ENCODE measurements around the gene RNF207. TPM values are rescaled to one million over a fixed set of nuclear protein-coding genes. Genes with fewer than 3 reads are reported as not detected.

Gene RNF207
- total RNA-seq, 1 donor from 2014 or later = 19.4 TPM

GRCh38 chr1:6253380-6253779 is 47.5 kb downstream of the RNF207 start:
- Histone ChIP-seq H3K36me3 (peaks cover 0 to 12% of the 10 kb centered on the region in 2 donors), H3K27ac (no peak overlapping the region), H3K27me3 (no peaks in the 10 kb centered on the region), H3K4me1 (peaks cover 1% of the 10 kb centered on the region), H3K4me3 (no peak overlapping the region), H3K9me3 (no peaks in the 10 kb centered on the region)
- intact Hi-C loops (cut with DNase I) = no loop called here
- TF ChIP-seq POLR2A (IDR thresholded peaks at IDR 0.05) (no peak), CTCF (IDR thresholded peaks at IDR 0.05) (no peak), POLR2AphosphoS5 (IDR thresholded peaks at IDR 0.05; ENCODE audit: insufficient read depth in 1 of 2, low read depth in 1 of 2) (no peak)
- DNase-seq (ENCODE audit: extremely low spot score in 2 of 2) = no peak

GRCh38 chr1:6254691-6255090 is 48.8 kb downstream of the RNF207 start:
- DNase-seq (ENCODE audit: extremely low spot score in 2 of 2) = no peak
- Histone ChIP-seq H3K27me3 (no peaks in the 10 kb centered on the region), H3K9me3 (no peaks in the 10 kb centered on the region), H3K4me1 (peaks cover 14% of the 10 kb centered on the region), H3K27ac (no peak overlapping the region), H3K4me3 (no peak overlapping the region), H3K36me3 (peaks cover 0 to 12% of the 10 kb centered on the region in 2 donors)
- intact Hi-C loops (cut with DNase I) = no loop called here
- no peak for TF ChIP-seq CTCF (IDR thresholded peaks at IDR 0.05)
- TF ChIP-seq POLR2AphosphoS5 (IDR thresholded peaks at IDR 0.05; ENCODE audit: insufficient read depth in 1 of 2, low read depth in 1 of 2) = no peak
- no peak for TF ChIP-seq POLR2A (IDR thresholded peaks at IDR 0.05)

- intact Hi-C loops (cut with DNase I) = no loop called here
- Histone ChIP-seq H3K4me3 (no peak overlapping the region), H3K9me3 (no peaks in the 10 kb centered on the region), H3K4me1 (peaks cover 25% of the 10 kb centered on the region), H3K27ac (no peak overlapping the region), H3K27me3 (no peaks in the 10 kb centered on the region), H3K36me3 (peaks cover 0 to 12% of the 10 kb centered on the region in 2 donors)
- DNase-seq (ENCODE audit: extremely low spot score in 2 of 2) = no peak
- TF ChIP-seq POLR2AphosphoS5 (IDR thresholded peaks at IDR 0.05; ENCODE audit: insufficient read depth in 1 of 2, low read depth in 1 of 2) = no peak
- no peak for TF ChIP-seq CTCF (IDR thresholded peaks at IDR 0.05)
- TF ChIP-seq POLR2A (IDR thresholded peaks at IDR 0.05) = no peak
These were observed 50.7 kb downstream of the RNF207 start for GRCh38 chr1:6256645-6257044.

- Histone ChIP-seq H3K27me3 (no peaks in the 10 kb centered on the region), H3K4me3 (no peak overlapping the region)
These were observed 51.7 kb downstream of the RNF207 start for GRCh38 chr1:6257541-6258069.

More at GRCh38 chr1:6257541-6258069, 51.7 kb downstream of the RNF207 start:
- DNase-seq (ENCODE audit: extremely low spot score in 2 of 2) = no peak
- intact Hi-C loops (cut with DNase I) = no loop called here
- Histone ChIP-seq H3K36me3 (peaks cover 0 to 12% of the 10 kb centered on the region in 2 donors), H3K27ac (no peak overlapping the region), H3K4me1 (peaks cover 33% of the 10 kb centered on the region), H3K9me3 (no peaks in the 10 kb centered on the region)
- TF ChIP-seq POLR2AphosphoS5 (IDR thresholded peaks at IDR 0.05; ENCODE audit: insufficient read depth in 1 of 2, low read depth in 1 of 2) (no peak), POLR2A (IDR thresholded peaks at IDR 0.05) (no peak), CTCF (IDR thresholded peaks at IDR 0.05) (no peak)
